ENCODE results near the gene LRRC4. TPM values are rescaled to one million over a fixed set of nuclear protein-coding genes. Genes with fewer than 3 reads are reported as not detected.

Gene LRRC4
- total and polyA plus RNA-seq, 7 donors = 0.60 to 1.8 (median 1.4) TPM

- no peak overlapping the region for H3K27ac ChIP-seq
- H3K36me3 ChIP-seq = no peaks in the 10 kb centered on the region
- peaks cover 0 to 6% (median 0%) of the 10 kb centered on the region in 4 donors for H3K4me1 ChIP-seq
- intact Hi-C loops (cut with DNase I) = no loop called here
- TF ChIP-seq, protein P1, sequence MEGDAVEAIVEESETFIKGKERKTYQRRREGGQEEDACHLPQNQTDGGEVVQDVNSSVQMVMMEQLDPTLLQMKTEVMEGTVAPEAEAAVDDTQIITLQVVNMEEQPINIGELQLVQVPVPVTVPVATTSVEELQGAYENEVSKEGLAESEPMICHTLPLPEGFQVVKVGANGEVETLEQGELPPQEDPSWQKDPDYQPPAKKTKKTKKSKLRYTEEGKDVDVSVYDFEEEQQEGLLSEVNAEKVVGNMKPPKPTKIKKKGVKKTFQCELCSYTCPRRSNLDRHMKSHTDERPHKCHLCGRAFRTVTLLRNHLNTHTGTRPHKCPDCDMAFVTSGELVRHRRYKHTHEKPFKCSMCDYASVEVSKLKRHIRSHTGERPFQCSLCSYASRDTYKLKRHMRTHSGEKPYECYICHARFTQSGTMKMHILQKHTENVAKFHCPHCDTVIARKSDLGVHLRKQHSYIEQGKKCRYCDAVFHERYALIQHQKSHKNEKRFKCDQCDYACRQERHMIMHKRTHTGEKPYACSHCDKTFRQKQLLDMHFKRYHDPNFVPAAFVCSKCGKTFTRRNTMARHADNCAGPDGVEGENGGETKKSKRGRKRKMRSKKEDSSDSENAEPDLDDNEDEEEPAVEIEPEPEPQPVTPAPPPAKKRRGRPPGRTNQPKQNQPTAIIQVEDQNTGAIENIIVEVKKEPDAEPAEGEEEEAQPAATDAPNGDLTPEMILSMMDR (IDR thresholded peaks at IDR 0.05) = no peak
- TF ChIP-seq EP300 (IDR thresholded peaks at IDR 0.05) = no peak
- no peak for TF ChIP-seq POLR2AphosphoS5 (IDR thresholded peaks at IDR 0.05)
- TF ChIP-seq POLR2A (IDR thresholded peaks at IDR 0.05) = no peak
- H3K27me3 ChIP-seq = no peaks in the 10 kb centered on the region
- no peak for DNase-seq
- H3K4me3 ChIP-seq = no peak overlapping the region
- H3K9me3 ChIP-seq = no peaks in the 10 kb centered on the region
- WGBS, 2 donors = 96 to 97% methylated on average over 8 of the region's 8 CpGs
Observed at GRCh38 chr7:128063088-128063487, 31.9 kb upstream of the LRRC4 start.

- no peak overlapping the region for H3K4me3 ChIP-seq
- H3K4me1 ChIP-seq = peaks cover 0 to 6% (median 0%) of the 10 kb centered on the region in 4 donors
- WGBS, 2 donors = 91 to 94% methylated on average over 3 of the region's 3 CpGs
- TF ChIP-seq, protein P1 (IDR thresholded peaks at IDR 0.05) = no peak
- no peaks in the 10 kb centered on the region for H3K27me3 ChIP-seq
- intact Hi-C loops (cut with DNase I) = no loop called here
- no peaks in the 10 kb centered on the region for H3K36me3 ChIP-seq
- no peak overlapping the region for H3K27ac ChIP-seq
- no peaks in the 10 kb centered on the region for H3K9me3 ChIP-seq
- no peak for DNase-seq
Observed at GRCh38 chr7:128060018-128060417, 28.8 kb upstream of the LRRC4 start.

DNA sequence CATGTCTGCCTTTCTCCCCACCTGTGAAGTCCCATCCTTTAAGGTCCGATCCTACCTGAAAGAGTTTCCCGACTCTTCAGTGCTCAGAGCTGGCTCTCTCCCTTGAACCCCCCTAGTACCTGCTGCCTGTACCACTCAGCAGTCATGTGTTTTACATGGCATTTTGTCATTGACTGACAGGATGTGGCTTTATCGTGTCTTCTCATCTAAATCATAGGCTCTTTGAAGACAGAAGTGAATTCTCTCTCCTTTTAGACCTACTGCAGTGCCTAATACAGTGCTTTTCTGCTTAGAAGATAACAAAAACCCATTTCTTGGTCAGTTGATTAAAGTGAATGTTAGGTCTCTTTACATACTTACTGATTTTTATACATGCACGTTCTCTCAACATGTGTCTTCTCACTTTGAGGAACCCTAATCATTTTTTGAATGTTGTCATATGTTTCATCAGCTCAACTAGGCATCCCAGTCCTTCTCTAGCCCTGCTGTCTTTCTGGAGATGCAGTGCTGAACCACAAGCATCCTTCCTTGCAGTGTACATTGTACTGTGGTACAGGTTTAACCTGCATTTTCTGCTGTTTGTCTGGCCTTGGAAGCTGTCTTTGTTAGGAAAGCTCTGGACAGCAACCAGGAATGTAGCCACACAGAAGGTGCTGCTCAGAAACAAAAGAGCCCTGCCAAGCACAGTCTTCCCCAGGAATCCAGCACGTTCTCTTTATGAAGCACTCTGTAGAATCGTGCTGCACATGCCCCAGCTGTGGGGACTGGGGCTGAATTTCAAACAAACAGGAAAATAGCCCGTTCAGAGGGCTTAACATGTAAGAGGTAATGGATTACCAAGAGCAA lies 28.1 kb upstream of the LRRC4 start:
- no peak overlapping the region for H3K4me3 ChIP-seq
- TF ChIP-seq EP300 (IDR thresholded peaks at IDR 0.05) (no peak), POLR2AphosphoS5 (IDR thresholded peaks at IDR 0.05) (no peak), POLR2A (IDR thresholded peaks at IDR 0.05) (no peak)
- TF ChIP-seq, protein P1 (IDR thresholded peaks at IDR 0.05) = no peak
- H3K4me1 ChIP-seq = peaks cover 0 to 6% (median 0%) of the 10 kb centered on the region in 4 donors
- no peak overlapping the region for H3K27ac ChIP-seq
- WGBS, 2 donors = 76 to 89% methylated on average over 7 of the region's 7 CpGs
- DNase-seq = no peak
- intact Hi-C loops (cut with DNase I) = no loop called here
- H3K27me3 ChIP-seq = no peaks in the 10 kb centered on the region
- no peaks in the 10 kb centered on the region for H3K9me3 ChIP-seq
- no peaks in the 10 kb centered on the region for H3K36me3 ChIP-seq

GRCh38 chr7:128057909-128058308 lies 26.7 kb upstream of the LRRC4 start:
- 63 to 76% methylated on average over 1 of the region's 1 CpG for WGBS, 2 donors
- no peak overlapping the region for H3K4me3 ChIP-seq
- intact Hi-C loops (cut with DNase I) = no loop called here

More at GRCh38 chr7:128057909-128058308, 26.7 kb upstream of the LRRC4 start:
- Histone ChIP-seq H3K27ac (no peak overlapping the region), H3K4me1 (peaks cover 0 to 6% (median 0%) of the 10 kb centered on the region in 4 donors), H3K9me3 (no peaks in the 10 kb centered on the region), H3K27me3 (no peaks in the 10 kb centered on the region), H3K36me3 (no peaks in the 10 kb centered on the region)
- no peak for TF ChIP-seq POLR2AphosphoS5 (IDR thresholded peaks at IDR 0.05)
- TF ChIP-seq EP300 (IDR thresholded peaks at IDR 0.05) = no peak
- no peak for TF ChIP-seq POLR2A (IDR thresholded peaks at IDR 0.05)
- TF ChIP-seq, protein P1 (IDR thresholded peaks at IDR 0.05) = no peak
- no peak for DNase-seq

All from sigmoid colon (tissue), 7 donors.